Frontal cortex (tissue), 1 donor: ENCODE measurements around the gene ICAM3. TPM values are rescaled to one million over a fixed set of nuclear protein-coding genes. Genes with fewer than 3 reads are reported as not detected.

Source experiments
- small RNA-seq: library from RNA; depleted of rRNA; stranded (forward); fragments of <200 nt; gene quantifications from one replicate; pipeline ENCODE3, GENCODE V24; 2014
- total RNA-seq: library from RNA; depleted of rRNA; stranded (reverse); fragments of >200 nt; gene quantifications from one replicate; pipeline ENCODE4 v1.2.3, GENCODE V29; 2014

Gene ICAM3
- total RNA-seq, 1 donor from 2014 or later = 0.82 TPM

Small RNA genes within 50 kb of the gene (small RNA-seq; reads per million reads assigned to genes)
- not detected for gene AC011511.1
- not detected for gene AC011511.4

Other genes with a start within 250 kb of the ICAM3 start
- not detected for gene ANGPTL6, start 236.9 kb downstream of the ICAM3 start, total RNA-seq
- gene PPAN, start 233.3 kb downstream of the ICAM3 start, total RNA-seq = 15.1 TPM
- 4.1 TPM for gene P2RY11, start 227.9 kb downstream of the ICAM3 start, total RNA-seq
- 108 TPM for gene EIF3G, start 219.7 kb downstream of the ICAM3 start, total RNA-seq
- 28.9 TPM for gene DNMT1, start 144.7 kb downstream of the ICAM3 start, total RNA-seq
- 2.4 TPM for gene S1PR2, start 108.3 kb downstream of the ICAM3 start, total RNA-seq
- gene MRPL4, start 87.4 kb downstream of the ICAM3 start, total RNA-seq = 10.2 TPM
- gene ICAM1, start 68.5 kb downstream of the ICAM3 start, total RNA-seq = 0.41 TPM
- gene ICAM4, start 52.7 kb downstream of the ICAM3 start, total RNA-seq = 0.41 TPM
- 6.1 TPM for gene ICAM5, start 49.7 kb downstream of the ICAM3 start, total RNA-seq
- gene ZGLP1, start 29.8 kb downstream of the ICAM3 start, total RNA-seq = 1.6 TPM
- gene FDX2, start 23.6 kb downstream of the ICAM3 start, total RNA-seq = 11.4 TPM
- gene RAVER1, start 6.1 kb downstream of the ICAM3 start, total RNA-seq = 2.4 TPM
- 29.8 TPM for gene TYK2, start 40.9 kb upstream of the ICAM3 start, total RNA-seq
- gene CDC37, start 63.9 kb upstream of the ICAM3 start, total RNA-seq = 44.0 TPM
- gene PDE4A, start 80.9 kb upstream of the ICAM3 start, total RNA-seq = 3.3 TPM
- 45.7 TPM for gene KEAP1, start 163.7 kb upstream of the ICAM3 start, total RNA-seq
- 0.41 TPM for gene S1PR5, start 177.8 kb upstream of the ICAM3 start, total RNA-seq
- gene ATG4D, start 204.3 kb upstream of the ICAM3 start, total RNA-seq = 7.3 TPM
- gene KRI1, start 226.4 kb upstream of the ICAM3 start, total RNA-seq = 2.0 TPM
- 73.0 TPM for gene CDKN2D, start 229.4 kb upstream of the ICAM3 start, total RNA-seq
- 0.41 TPM for gene AP1M2, start 247.7 kb upstream of the ICAM3 start, total RNA-seq